Omental fat pad (tissue), 4 donors: Measurements from ENCODE around the gene GARNL3. TPM values are rescaled to one million over a fixed set of nuclear protein-coding genes. Genes with fewer than 3 reads are reported as not detected.

Experiments used
- ATAC-seq: fragments of 150-250 bp; one replicate; pipeline ENCODE4 v1.9.1; 2016; ENCODE audit warnings: mild to moderate bottlenecking, moderate library complexity; ENCODE audit not compliant: low FRiP score
- DNase-seq: peaks from one replicate; pipeline ENCODE4 v3.0.0-alpha.2; 2019; ENCODE audit warnings: low spot score
- total RNA-seq, 4 donors: library from RNA; depleted of rRNA; stranded (reverse); fragments of >200 nt; gene quantifications; one replicate each; pipeline ENCODE4 v1.1.0, GENCODE V29; 2016
- TF ChIP-seq, protein P1 (sequence below), 3 donors: fragments of 450-650 bp; IDR thresholded peaks; one replicate each; pipeline ENCODE4 v1.5.1; 2016 to 2017; ENCODE audit warnings: antibody characterized with exemption in 3 of 3, mild to moderate bottlenecking in 3 of 3, moderate library complexity in 2 of 3

GARNL3 gene, protein sequence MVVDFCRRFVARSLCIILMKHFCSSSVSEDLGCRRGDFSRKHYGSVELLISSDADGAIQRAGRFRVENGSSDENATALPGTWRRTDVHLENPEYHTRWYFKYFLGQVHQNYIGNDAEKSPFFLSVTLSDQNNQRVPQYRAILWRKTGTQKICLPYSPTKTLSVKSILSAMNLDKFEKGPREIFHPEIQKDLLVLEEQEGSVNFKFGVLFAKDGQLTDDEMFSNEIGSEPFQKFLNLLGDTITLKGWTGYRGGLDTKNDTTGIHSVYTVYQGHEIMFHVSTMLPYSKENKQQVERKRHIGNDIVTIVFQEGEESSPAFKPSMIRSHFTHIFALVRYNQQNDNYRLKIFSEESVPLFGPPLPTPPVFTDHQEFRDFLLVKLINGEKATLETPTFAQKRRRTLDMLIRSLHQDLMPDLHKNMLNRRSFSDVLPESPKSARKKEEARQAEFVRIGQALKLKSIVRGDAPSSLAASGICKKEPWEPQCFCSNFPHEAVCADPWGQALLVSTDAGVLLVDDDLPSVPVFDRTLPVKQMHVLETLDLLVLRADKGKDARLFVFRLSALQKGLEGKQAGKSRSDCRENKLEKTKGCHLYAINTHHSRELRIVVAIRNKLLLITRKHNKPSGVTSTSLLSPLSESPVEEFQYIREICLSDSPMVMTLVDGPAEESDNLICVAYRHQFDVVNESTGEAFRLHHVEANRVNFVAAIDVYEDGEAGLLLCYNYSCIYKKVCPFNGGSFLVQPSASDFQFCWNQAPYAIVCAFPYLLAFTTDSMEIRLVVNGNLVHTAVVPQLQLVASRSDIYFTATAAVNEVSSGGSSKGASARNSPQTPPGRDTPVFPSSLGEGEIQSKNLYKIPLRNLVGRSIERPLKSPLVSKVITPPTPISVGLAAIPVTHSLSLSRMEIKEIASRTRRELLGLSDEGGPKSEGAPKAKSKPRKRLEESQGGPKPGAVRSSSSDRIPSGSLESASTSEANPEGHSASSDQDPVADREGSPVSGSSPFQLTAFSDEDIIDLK
- 10 to 100 TPM in 3 of 4 donors, 1 to 10 TPM in 1; 10.0 to 27.0 (median 15.7) TPM for total RNA-seq

DNA sequence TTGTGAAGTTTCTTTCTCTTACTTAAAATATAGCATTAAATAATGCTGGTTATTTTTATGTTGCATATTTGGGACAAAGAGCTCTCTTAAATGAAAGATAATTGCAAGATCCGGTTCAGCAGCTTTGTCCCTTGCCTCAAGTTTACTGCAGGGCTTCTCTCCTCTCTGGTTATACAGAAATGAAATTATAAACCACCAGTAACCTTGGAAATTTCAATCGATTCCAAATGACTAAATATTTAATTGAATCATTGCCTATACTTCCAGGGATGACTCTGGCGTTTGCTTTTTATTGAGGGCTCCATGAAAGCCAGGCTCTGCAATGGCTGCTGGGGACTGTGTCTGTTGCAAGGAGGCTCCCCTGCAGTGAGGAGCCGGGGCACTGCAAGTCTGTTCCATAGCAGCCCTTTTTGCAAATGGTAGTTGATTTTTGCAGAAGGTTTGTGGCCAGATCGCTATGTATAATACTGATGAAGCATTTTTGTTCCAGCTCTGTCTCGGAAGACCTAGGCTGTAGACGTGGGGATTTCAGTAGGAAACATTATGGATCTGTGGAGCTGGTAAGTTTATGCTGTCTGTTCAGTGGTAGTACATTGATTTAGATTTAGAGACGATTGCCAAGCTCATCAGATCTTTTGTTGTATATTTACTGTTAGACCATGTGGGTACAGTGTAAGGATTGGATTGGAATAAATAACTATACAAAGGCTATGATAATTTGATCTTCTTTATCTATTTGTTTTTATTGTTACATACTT is at the start of gene GARNL3:
Gene GARNL3, plus strand, starts transcription at position 313 of the 758 bp plus-strand sequence. Its CDS starts 104 bp downstream, at position 417.
- ATAC-seq (no peak), DNase-seq (no peak)
- TF ChIP-seq, protein P1, sequence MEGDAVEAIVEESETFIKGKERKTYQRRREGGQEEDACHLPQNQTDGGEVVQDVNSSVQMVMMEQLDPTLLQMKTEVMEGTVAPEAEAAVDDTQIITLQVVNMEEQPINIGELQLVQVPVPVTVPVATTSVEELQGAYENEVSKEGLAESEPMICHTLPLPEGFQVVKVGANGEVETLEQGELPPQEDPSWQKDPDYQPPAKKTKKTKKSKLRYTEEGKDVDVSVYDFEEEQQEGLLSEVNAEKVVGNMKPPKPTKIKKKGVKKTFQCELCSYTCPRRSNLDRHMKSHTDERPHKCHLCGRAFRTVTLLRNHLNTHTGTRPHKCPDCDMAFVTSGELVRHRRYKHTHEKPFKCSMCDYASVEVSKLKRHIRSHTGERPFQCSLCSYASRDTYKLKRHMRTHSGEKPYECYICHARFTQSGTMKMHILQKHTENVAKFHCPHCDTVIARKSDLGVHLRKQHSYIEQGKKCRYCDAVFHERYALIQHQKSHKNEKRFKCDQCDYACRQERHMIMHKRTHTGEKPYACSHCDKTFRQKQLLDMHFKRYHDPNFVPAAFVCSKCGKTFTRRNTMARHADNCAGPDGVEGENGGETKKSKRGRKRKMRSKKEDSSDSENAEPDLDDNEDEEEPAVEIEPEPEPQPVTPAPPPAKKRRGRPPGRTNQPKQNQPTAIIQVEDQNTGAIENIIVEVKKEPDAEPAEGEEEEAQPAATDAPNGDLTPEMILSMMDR (IDR thresholded peaks at IDR 0.05): no peak

DNA sequence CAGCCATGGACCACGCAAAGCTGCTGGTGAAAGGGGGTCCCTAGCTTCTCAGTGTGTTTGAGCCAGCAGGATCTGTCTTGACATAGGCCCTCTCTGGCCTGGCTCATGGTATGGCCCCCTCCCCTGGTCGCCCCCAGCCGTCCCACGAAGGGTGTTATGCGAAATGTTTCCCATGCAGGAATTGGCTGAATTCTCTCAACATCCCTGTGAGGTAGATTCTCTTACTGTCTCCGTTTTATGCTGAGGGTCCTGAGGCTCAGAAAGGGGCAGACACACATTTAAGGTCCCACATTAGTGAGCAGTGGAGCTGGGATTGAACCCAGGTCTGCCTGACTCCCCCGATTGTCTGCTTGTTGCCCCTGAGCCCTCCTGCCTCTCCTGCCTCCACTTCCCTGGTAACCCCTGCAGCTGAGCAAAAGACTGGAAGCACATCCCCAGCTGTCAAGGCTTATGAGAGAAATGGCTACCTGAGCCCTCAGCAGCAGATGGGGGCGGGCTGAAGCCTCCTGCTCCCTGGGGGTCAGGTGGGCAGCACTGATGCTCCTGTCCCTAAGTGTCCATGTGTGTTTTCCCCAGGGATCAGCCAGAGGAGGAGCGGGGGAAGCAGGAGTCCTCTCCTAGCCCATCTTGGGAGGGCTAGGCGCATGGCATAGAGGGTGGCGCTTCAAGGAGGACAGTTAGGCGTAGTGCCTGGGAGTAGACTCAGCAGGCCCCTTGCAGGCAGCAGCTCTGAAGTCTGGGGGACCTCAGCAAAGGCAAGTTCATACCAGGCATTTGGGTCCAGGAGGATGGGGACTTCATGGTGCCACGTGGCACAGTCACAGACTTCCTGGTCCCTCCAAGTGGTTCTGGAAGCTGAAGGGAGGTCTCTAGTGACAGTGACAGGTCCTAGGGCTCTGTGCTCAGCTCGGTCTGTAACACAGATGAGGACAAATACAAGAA is 49.0 kb upstream of the GARNL3 start:
- ATAC-seq (no peak), DNase-seq (no peak)
- TF ChIP-seq, protein P1 (IDR thresholded peaks at IDR 0.05): no peak

DNA sequence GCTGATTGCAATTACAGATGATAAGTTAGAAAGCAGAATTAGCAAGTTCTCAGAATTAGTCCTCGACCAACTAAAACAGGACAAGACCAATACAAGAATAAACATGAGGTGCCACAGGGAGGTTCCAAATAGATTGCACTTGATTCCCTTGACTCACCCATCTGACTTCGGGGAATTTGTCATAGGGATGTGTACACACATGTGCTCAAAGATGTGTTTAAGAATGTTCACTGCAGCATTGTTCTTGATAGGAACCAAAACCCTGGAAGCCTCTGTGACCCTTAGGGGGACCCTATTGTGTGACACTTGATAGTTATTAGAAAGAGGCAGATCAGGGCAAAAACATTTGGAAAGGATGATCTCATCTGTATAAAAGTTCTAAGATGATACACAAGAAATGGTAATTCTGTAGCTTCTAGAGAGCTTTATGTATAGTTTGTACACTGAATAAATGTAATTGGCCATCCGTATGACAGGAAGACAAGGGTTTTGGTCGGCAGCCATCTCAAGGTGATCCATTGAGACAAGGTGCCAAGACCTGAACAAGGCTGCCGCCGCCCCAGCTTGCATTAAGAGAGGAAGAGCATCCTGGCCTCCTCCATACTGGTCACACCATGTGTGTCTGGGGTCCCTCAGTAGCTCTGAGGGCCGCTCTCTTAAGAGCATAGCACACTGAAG is 48.2 kb upstream of the GARNL3 start:
- DNase-seq: no peak
- TF ChIP-seq, protein P1 (IDR thresholded peaks at IDR 0.05): no peak
- no peak for ATAC-seq

DNA sequence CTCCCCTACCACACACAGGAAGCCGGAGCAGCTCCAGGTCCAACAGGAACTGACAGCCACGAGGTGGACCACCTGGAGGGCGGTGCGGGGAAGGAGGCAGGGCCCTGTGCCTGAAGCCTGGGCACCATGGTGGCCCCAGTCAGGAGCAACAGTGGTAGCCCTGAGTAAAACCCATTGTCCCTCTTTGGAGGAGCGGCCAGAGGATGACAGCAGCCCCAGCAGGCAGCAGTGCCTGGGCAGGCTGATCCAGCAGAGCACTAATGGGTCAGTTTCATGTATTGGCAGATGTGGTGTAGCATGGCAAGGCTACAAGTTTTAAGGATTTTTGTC is 47.7 kb upstream of the GARNL3 start:
- no peak for ATAC-seq
- DNase-seq: no peak
- TF ChIP-seq, protein P1 (IDR thresholded peaks at IDR 0.05): no peak

DNA sequence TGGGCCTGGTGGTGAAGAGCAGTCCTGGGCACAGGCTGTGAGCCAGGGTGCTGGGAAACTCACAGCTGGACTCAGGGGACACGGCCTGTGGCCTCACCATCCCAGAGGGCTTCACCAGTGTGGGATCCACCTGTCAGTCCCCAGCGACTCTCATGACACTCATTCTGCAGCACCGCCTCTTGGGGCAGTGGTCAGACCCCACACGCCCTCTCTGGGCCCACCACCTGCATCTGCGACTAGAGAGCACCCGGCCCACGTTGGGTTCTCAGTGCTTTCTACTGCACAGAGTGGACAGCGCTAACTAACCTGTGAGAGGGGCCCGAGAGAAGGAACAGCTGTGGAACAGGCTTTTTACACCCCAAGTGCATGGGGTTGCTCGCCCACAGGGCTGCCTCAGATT is 45.8 kb upstream of the GARNL3 start:
- DNase-seq: no peak
- TF ChIP-seq, protein P1 (IDR thresholded peaks at IDR 0.05): no peak
- ATAC-seq: no peak
